SK-N-SH treated with all-trans-retinoic acid at 6 μM for 48 hours (cell line): ENCODE data around the gene TBKBP1.
A peak's percentile ranks its signal among the peaks of the same experiment; 100 is the strongest.

ENCODE experiments used
- ATAC-seq: fragments of 200-7000 bp; cut with Tn5 transposase; 3 replicates; pipeline ENCODE4 v1.9.1; 2020; ENCODE audit warnings: mild to moderate bottlenecking, moderate library complexity
- ARNTL ChIP-seq: fragments of 450-650 bp; formaldehyde crosslinking; IDR thresholded peaks from 2 replicates; pipeline ENCODE4 v1.5.0; 2020; ENCODE audit warnings: low read depth, mild to moderate bottlenecking, moderate library complexity, borderline replicate concordance
- CSDC2 ChIP-seq: fragments of 250-450 bp; sonication (Bioruptor Pico); IDR thresholded peaks from 2 replicates; pipeline ENCODE4 v1.5.0; 2020; ENCODE audit warnings: mild to moderate bottlenecking, moderate library complexity
- ESRRG ChIP-seq: fragments of 250-450 bp; sonication (Bioruptor Pico); IDR thresholded peaks from 2 replicates; pipeline ENCODE4 v1.6.1; 2021; ENCODE audit warnings: mild to moderate bottlenecking
- GLIS3 ChIP-seq: fragments of 250-450 bp; sonication (Bioruptor Pico); IDR thresholded peaks from 2 replicates; pipeline ENCODE4 v1.5.0; 2020; ENCODE audit warnings: mild to moderate bottlenecking, moderate library complexity
- ISL1 ChIP-seq: fragments of 250-450 bp; sonication (Bioruptor Pico); IDR thresholded peaks from 2 replicates; pipeline ENCODE4 v2.1.2; 2022; ENCODE audit warnings: mild to moderate bottlenecking, moderate library complexity
- OSR1 ChIP-seq: fragments of 250-450 bp; sonication (Bioruptor Pico); IDR thresholded peaks from 2 replicates; pipeline ENCODE4 v1.8.0; 2022; ENCODE audit warnings: moderate library complexity, mild to moderate bottlenecking, inconsistent platforms
- PPARA ChIP-seq: fragments of 250-450 bp; sonication (Bioruptor Pico); IDR thresholded peaks from 2 replicates; pipeline ENCODE4 v1.5.0; 2020; ENCODE audit warnings: mild to moderate bottlenecking, borderline replicate concordance
- RARB ChIP-seq: fragments of 250-450 bp; sonication (Bioruptor Pico); IDR thresholded peaks from 2 replicates; pipeline ENCODE4 v1.8.0; 2021; ENCODE audit warnings: mild to moderate bottlenecking, moderate library complexity
- SNAI2 ChIP-seq: fragments of 250-450 bp; sonication (Bioruptor Pico); IDR thresholded peaks from 2 replicates; pipeline ENCODE4 v1.5.0; 2020; ENCODE audit warnings: mild to moderate bottlenecking, moderate library complexity
- TCF4 ChIP-seq: fragments of 250-450 bp; sonication (Bioruptor Pico); IDR thresholded peaks from 2 replicates; pipeline ENCODE4 v1.8.0; 2021; ENCODE audit warnings: mild to moderate bottlenecking, moderate library complexity, borderline replicate concordance
- TOX ChIP-seq: fragments of 250-450 bp; sonication (Bioruptor Pico); IDR thresholded peaks from 2 replicates; pipeline ENCODE4 v1.8.0; 2021; ENCODE audit warnings: mild to moderate bottlenecking, moderate library complexity, borderline replicate concordance
- ZC3H10 ChIP-seq: fragments of 250-450 bp; sonication (Bioruptor Pico); IDR thresholded peaks from 2 replicates; pipeline ENCODE4 v1.5.1; 2021; ENCODE audit warnings: mild to moderate bottlenecking, moderate library complexity
- ZFP3 ChIP-seq: fragments of 250-450 bp; sonication (Bioruptor Pico); IDR thresholded peaks from 2 replicates; pipeline ENCODE4 v1.5.0; 2020; ENCODE audit warnings: mild to moderate bottlenecking, moderate library complexity
- ZFP30 ChIP-seq: fragments of 450-650 bp; formaldehyde crosslinking; IDR thresholded peaks from 2 replicates; pipeline ENCODE4 v1.5.0; 2022; ENCODE audit warnings: mild to moderate bottlenecking, moderate library complexity
- ZNF565 ChIP-seq: fragments of 450-650 bp; formaldehyde crosslinking; conservative IDR thresholded peaks from 2 replicates; pipeline ENCODE4 v1.5.0; 2020; ENCODE audit warnings: low read depth, mild to moderate bottlenecking, moderate library complexity
- ZNF70 ChIP-seq: fragments of 450-650 bp; formaldehyde crosslinking; IDR thresholded peaks from 2 replicates; pipeline ENCODE4 v1.5.0; 2020; ENCODE audit warnings: mild to moderate bottlenecking, moderate library complexity
- TF ChIP-seq, protein P1 (sequence below): fragments of 250-450 bp; sonication (Bioruptor Pico); IDR thresholded peaks from 2 replicates; pipeline ENCODE4 v1.5.0; 2020; ENCODE audit warnings: mild to moderate bottlenecking, moderate library complexity
- TF ChIP-seq, protein P2 (sequence below): fragments of 250-450 bp; sonication (Bioruptor Pico); IDR thresholded peaks from 2 replicates; pipeline ENCODE4 v1.8.0; 2021; ENCODE audit warnings: low read depth, mild to moderate bottlenecking, moderate library complexity, borderline replicate concordance
- TF ChIP-seq, protein P3 (sequence below): fragments of 250-450 bp; sonication (Bioruptor Pico); IDR thresholded peaks from 2 replicates; pipeline ENCODE4 v1.8.0; 2020; ENCODE audit warnings: mild to moderate bottlenecking, moderate library complexity, borderline replicate concordance
- TF ChIP-seq, protein P4 (sequence below): fragments of 250-450 bp; sonication (Bioruptor Pico); IDR thresholded peaks from 2 replicates; pipeline ENCODE4 v1.5.1; 2021; ENCODE audit warnings: mild to moderate bottlenecking, moderate library complexity
- TF ChIP-seq, protein P5 (sequence below): fragments of 250-450 bp; sonication (Bioruptor Pico); IDR thresholded peaks from 2 replicates; pipeline ENCODE4 v1.5.1; 2020; ENCODE audit warnings: low read depth, mild to moderate bottlenecking, moderate library complexity

TBKBP1 gene

DNA sequence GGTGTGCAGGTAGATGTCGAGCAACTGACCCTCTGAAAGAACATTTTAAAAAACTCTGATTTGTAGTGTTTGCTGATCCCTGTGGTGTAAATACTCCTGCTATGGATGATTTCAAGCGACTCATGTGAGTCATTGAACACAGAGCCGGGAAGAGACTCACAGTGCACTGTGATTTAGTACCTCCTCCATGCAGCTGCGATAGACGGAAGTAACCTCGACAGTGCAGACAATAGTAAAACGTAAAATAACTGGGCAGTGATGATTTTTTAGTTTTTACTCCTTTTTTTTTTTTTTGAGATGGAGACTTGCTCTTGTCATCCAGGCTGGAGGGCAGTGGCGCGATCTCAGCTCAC, 47.8 kb downstream of the TBKBP1 start:
- no peak for ATAC-seq
- TF ChIP-seq ISL1 (CRISPR knock-in tag) (no peak), PPARA (no peak), ZNF565 (CRISPR knock-in tag) (no peak), ZC3H10 (CRISPR knock-in tag) (no peak)
- TF ChIP-seq, all 23 proteins: peak for 0

DNA sequence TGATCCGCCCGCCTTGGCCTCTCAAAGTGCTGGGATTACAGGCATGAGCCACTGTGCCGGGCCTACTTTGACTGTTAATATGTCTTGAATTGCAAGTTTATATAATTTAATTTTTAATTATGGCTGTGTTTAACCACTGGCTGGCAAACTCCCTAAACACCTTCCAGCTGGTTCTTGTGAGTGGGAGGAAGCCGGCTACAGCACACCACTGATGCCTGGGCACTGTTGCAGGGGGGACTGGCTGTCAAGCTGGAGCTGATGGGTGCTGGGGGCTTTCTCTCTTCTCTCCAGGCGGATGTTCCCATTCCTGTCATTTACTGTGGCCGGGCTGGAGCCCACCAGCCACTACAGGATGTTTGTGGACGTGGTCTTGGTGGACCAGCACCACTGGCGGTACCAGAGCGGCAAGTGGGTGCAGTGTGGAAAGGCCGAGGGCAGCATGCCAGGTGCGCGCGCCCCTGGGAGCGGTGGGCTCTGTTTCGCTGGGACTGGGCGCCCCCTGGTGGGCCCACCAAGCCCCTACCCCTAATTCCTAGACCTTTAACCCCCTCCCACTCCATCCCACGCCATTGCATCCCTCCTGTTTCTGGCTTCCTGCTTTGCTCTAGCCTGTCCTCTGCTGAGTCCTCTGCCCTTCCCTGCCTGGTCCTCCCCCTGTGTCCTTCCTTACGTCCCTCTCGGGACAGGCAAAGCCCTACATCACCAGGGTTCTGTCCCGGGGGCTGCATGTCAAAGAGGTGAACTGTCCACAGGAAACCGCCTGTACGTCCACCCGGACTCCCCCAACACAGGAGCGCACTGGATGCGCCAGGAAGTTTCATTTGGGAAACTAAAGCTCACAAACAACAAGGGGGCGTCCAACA, 48.6 kb downstream of the TBKBP1 start:
- ATAC-seq: peak; percentile 62
- TF ChIP-seq, protein P1, sequence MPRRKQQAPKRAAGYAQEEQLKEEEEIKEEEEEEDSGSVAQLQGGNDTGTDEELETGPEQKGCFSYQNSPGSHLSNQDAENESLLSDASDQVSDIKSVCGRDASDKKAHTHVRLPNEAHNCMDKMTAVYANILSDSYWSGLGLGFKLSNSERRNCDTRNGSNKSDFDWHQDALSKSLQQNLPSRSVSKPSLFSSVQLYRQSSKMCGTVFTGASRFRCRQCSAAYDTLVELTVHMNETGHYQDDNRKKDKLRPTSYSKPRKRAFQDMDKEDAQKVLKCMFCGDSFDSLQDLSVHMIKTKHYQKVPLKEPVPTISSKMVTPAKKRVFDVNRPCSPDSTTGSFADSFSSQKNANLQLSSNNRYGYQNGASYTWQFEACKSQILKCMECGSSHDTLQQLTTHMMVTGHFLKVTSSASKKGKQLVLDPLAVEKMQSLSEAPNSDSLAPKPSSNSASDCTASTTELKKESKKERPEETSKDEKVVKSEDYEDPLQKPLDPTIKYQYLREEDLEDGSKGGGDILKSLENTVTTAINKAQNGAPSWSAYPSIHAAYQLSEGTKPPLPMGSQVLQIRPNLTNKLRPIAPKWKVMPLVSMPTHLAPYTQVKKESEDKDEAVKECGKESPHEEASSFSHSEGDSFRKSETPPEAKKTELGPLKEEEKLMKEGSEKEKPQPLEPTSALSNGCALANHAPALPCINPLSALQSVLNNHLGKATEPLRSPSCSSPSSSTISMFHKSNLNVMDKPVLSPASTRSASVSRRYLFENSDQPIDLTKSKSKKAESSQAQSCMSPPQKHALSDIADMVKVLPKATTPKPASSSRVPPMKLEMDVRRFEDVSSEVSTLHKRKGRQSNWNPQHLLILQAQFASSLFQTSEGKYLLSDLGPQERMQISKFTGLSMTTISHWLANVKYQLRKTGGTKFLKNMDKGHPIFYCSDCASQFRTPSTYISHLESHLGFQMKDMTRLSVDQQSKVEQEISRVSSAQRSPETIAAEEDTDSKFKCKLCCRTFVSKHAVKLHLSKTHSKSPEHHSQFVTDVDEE: no peak
- TF ChIP-seq ARNTL (CRISPR knock-in tag) (no peak), ZFP3 (CRISPR knock-in tag) (no peak), PPARA (no peak), ISL1 (CRISPR knock-in tag) (no peak), ZNF70 (CRISPR knock-in tag) (no peak), TCF4 (CRISPR knock-in tag) (no peak), ZFP30 (CRISPR knock-in tag) (no peak), TOX (no peak), ZC3H10 (CRISPR knock-in tag) (no peak), ZNF565 (CRISPR knock-in tag) (no peak), RARB (CRISPR knock-in tag) (no peak), SNAI2 (no peak), OSR1 (CRISPR knock-in tag) (no peak), CSDC2 (no peak)
- TF ChIP-seq, protein P2, sequence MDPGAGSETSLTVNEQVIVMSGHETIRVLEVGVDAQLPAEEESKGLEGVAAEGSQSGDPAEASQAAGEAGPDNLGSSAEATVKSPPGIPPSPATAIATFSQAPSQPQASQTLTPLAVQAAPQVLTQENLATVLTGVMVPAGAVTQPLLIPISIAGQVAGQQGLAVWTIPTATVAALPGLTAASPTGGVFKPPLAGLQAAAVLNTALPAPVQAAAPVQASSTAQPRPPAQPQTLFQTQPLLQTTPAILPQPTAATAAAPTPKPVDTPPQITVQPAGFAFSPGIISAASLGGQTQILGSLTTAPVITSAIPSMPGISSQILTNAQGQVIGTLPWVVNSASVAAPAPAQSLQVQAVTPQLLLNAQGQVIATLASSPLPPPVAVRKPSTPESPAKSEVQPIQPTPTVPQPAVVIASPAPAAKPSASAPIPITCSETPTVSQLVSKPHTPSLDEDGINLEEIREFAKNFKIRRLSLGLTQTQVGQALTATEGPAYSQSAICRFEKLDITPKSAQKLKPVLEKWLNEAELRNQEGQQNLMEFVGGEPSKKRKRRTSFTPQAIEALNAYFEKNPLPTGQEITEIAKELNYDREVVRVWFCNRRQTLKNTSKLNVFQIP (CRISPR knock-in tag): no peak
- TF ChIP-seq, protein P3, sequence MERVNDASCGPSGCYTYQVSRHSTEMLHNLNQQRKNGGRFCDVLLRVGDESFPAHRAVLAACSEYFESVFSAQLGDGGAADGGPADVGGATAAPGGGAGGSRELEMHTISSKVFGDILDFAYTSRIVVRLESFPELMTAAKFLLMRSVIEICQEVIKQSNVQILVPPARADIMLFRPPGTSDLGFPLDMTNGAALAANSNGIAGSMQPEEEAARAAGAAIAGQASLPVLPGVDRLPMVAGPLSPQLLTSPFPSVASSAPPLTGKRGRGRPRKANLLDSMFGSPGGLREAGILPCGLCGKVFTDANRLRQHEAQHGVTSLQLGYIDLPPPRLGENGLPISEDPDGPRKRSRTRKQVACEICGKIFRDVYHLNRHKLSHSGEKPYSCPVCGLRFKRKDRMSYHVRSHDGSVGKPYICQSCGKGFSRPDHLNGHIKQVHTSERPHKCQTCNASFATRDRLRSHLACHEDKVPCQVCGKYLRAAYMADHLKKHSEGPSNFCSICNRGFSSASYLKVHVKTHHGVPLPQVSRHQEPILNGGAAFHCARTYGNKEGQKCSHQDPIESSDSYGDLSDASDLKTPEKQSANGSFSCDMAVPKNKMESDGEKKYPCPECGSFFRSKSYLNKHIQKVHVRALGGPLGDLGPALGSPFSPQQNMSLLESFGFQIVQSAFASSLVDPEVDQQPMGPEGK: no peak
- TF ChIP-seq, protein P4, sequence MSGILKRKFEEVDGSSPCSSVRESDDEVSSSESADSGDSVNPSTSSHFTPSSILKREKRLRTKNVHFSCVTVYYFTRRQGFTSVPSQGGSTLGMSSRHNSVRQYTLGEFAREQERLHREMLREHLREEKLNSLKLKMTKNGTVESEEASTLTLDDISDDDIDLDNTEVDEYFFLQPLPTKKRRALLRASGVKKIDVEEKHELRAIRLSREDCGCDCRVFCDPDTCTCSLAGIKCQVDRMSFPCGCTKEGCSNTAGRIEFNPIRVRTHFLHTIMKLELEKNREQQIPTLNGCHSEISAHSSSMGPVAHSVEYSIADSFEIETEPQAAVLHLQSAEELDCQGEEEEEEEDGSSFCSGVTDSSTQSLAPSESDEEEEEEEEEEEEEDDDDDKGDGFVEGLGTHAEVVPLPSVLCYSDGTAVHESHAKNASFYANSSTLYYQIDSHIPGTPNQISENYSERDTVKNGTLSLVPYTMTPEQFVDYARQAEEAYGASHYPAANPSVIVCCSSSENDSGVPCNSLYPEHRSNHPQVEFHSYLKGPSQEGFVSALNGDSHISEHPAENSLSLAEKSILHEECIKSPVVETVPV (CRISPR knock-in tag): no peak
- TF ChIP-seq, protein P5, sequence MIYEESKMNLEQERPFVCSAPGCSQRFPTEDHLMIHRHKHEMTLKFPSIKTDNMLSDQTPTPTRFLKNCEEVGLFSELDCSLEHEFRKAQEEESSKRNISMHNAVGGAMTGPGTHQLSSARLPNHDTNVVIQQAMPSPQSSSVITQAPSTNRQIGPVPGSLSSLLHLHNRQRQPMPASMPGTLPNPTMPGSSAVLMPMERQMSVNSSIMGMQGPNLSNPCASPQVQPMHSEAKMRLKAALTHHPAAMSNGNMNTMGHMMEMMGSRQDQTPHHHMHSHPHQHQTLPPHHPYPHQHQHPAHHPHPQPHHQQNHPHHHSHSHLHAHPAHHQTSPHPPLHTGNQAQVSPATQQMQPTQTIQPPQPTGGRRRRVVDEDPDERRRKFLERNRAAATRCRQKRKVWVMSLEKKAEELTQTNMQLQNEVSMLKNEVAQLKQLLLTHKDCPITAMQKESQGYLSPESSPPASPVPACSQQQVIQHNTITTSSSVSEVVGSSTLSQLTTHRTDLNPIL (CRISPR knock-in tag): no peak

DNA sequence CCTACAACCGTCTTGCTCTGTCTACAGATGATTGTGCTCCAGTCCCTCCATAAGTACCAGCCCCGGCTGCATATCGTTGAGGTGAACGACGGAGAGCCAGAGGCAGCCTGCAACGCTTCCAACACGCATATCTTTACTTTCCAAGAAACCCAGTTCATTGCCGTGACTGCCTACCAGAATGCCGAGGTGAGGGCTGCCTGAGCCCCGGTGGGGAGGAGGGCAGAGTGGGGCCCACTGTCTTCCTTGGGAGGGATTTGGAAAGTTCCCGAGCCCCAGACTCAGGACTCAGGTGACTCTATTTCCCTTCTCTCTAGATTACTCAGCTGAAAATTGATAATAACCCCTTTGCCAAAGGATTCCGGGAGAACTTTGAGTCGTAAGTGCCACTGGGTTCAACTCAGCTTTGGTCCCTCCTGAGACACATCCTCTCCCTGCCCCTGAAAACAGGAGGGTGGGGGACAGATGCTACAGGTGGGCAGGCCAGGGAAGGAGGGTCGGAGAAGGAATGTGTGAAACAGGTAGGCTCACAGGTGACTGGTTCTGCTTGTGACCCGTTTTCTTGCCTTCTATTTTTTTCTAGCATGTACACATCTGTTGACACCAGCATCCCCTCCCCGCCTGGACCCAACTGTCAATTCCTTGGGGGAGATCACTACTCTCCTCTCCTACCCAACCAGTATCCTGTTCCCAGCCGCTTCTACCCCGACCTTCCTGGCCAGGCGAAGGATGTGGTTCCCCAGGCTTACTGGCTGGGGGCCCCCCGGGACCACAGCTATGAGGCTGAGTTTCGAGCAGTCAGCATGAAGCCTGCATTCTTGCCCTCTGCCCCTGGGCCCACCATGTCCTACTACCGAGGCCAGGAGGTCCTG, 50.4 kb downstream of the TBKBP1 start:
- no peak for ATAC-seq
- TF ChIP-seq ISL1 (CRISPR knock-in tag): no peak
- TF ChIP-seq CSDC2: no peak
- TF ChIP-seq ZNF70 (CRISPR knock-in tag): no peak
- no peak for TF ChIP-seq GLIS3 (CRISPR knock-in tag)
- no peak for TF ChIP-seq SNAI2
- TF ChIP-seq, protein P3: no peak
- TF ChIP-seq ZC3H10 (CRISPR knock-in tag): no peak
- no peak for TF ChIP-seq ZNF565 (CRISPR knock-in tag)
- TF ChIP-seq ESRRG (CRISPR knock-in tag): no peak
- no peak for TF ChIP-seq TCF4 (CRISPR knock-in tag)
- TF ChIP-seq, protein P1: no peak
